Activated CD8-positive, alpha-beta memory T cell treated with anti-CD3 and anti-CD28 coated beads for 36 hours (primary cell): ENCODE measurements around the gene IFNL2. TPM values are rescaled to one million over a fixed set of nuclear protein-coding genes. Genes with fewer than 3 reads are reported as not detected.
"Not testable (repeated sequence)": the region's sequence is repeated elsewhere in the genome, so short reads cannot be mapped to it uniquely, and the experiment has no call there.

ENCODE experiments used
- CTCF ChIA-PET: fragments of 350-600 bp; sonication (Branson Sonifier 250); formaldehyde crosslinking; loops from one replicate; lab custom pipeline; 2021; ENCODE audit warnings: antibody characterized with exemption; lab: Charles Lee
- POLR2A ChIA-PET: fragments of 350-600 bp; sonication (Branson Sonifier 250); formaldehyde crosslinking; loops from one replicate; lab custom pipeline; 2021; ENCODE audit warnings: antibody characterized with exemption; lab: Charles Lee
- total RNA-seq, 2 experiments: library from RNA; stranded (reverse); gene quantifications; one replicate each; pipeline ENCODE4 v1.2.3, GENCODE V29; 2021

IFNL2 gene
- total RNA-seq, 2 experiments from 2014 or later: not detected

DNA sequence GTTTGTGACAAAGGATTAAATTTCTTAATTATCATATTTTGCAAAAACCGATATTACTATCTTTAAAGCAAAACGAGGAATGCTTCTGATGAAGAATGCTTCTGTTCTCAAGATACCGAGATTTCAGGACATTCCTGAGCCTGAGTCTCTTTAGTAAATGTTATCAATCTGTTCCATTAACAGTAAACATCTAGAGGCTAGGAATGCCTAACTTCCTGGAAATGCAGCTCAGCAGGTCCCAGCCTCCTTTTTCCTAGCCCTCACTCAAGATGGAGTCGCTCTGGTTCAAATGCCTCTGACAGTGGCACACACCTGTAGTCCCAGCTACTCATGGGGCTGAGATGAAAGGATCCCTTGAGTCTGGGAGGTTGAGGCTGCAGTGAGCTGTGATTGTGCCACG is 17.1 kb upstream of the IFNL2 start:
- ChIA-PET CTCF (no interaction called here), POLR2A (no interaction called here)

DNA sequence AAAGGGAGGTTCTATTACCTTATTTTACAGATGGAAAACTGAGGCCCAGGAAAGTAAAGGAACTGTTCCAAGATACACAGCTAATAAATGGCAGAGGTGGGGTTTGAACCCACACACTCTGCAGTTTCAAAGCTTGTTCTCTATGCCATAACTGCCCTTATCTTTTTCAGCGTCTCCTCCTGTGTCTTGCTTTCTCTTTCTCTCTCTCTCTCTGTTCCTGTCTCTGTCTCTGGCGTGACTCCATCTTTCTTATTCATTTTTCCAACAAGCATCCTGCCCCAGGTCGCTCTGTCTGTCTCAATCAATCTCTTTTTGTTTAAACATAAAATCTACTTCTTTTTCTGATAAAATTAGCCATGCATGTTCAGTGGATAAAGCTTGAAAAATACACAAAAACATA is 16.4 kb upstream of the IFNL2 start:
- POLR2A ChIA-PET: interaction anchor here (0.7 kb wide), 1 partner anchor 208 kb away, joined by 7 read pairs; no protein-coding TSS in a partner anchor
- CTCF ChIA-PET: interaction anchor here (1.4 kb wide), 1 partner anchor 84 kb away, joined by 4 read pairs; the partner anchor contains the start of gene GMFG

DNA sequence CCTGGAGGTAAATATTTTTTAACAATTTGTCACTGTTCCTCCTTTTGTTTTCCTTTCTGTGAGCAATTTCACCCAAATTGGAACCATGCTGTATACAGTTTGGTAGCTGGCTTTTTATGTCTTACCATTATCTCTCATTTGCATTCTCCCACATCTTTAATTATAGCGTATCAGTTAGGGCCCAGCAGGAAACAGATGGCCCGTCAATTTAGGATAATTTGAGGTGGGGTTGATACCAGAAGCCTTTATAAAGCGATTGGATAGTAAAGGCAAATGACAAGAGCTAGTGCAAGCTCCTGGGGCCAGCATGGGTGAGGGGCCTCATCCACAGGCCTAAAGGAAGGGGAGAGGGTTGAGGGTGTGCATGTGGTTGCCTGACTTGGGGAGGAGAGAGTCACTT is 15.7 kb upstream of the IFNL2 start:
- ChIA-PET POLR2A (no interaction called here), CTCF (interaction anchor here (1.4 kb wide), 1 partner anchor 83 kb away, joined by 4 read pairs; the partner anchor contains the start of gene GMFG)

DNA sequence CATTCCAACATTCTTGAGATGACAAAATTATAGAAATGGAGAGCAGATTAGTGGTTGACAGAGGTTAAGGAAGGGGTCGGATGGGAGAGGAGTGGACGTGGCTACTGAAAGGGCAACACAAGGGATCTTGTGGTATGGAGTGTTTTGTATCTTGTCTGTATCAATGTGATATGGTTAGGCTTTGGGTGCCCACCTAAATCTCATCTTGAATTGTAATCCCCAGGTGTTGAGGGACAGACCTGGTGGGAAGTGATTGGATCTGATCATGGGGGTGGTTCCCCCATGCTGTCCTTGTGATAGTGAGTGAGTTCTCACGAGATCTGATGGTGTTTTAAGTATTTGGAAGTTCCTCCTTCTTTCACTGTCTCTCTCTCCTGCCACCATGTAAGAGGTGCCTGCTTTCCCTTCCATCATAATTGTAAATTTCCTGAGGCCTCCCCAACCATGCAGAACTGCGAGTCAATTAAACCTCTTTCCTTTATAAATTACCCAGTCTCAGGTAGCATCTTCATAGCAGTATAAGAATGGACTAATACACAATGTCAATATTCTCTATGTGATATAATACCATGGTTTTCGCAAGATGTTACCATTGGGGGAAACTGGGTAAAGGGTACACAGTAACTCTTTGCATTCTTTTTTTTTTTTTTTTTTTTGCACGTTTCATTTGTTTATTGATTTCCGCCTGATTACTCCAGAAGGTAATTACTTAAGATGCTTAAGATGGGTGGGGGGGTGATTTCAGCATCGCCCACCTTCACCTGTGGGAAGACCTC is 14.6 kb upstream of the IFNL2 start:
- POLR2A ChIA-PET: no interaction called here
- CTCF ChIA-PET: no interaction called here

DNA sequence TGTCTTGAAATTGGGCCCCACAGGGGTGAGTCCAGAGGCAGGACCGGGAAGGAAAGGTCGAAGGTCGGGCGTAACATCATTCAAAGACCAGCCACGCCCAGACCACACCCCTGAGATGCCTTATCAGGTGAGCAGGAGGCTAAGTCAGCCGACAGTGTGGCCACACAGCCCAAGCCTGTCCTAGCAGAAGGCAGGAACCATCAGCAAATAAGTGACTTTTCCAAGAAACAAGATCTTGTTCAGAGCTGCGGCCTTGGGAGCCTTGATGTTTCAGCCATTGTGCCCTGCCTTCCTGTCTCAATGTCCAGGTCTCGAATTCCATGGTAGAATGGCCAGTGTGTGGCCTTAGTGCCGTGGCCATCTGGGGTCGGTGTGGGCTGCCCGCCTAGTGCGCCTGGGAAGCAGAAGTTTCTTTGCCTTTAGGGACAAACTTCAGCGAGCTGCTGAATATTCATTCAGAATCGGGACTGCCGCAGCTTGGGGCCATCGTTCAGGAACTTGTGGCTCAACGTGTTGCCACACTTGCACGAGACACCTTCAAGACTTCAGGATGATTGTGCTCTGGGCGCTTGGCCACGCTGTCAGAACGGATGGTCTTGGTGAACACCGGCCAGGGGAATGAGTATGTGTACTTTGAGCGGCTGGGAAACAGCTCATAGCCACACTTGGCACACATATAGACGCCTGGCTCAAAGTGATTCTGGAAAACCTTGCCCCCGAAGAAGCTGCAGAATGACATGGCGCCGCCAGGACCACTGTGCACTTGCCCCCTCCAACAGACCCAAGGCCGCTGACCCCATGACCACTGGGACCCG is 13.5 kb upstream of the IFNL2 start:
- CTCF ChIA-PET: no interaction called here

DNA sequence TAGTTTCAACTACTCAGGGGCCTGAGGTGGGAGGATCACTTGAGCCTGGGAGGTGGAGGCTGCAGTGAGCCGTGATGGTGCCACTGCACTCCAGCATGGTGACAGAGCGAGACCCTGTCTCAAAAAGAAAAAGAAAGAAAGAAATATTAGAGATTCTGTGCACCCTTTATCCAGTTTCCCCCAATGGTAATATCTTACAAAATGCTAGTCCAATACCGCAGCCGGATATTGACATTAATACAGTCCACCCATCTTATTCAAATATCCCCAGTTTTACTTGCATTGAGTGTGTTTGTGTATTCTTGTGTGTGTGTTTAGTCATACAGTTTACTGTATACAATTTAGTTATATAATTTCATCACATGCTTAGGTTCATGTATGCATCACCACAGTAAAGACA is 11.0 kb upstream of the IFNL2 start:
- ChIA-PET CTCF (no interaction called here), POLR2A (no interaction called here)

More for the DNA sequence above, 13.5 kb upstream of the IFNL2 start:
- POLR2A ChIA-PET: no interaction called here

DNA sequence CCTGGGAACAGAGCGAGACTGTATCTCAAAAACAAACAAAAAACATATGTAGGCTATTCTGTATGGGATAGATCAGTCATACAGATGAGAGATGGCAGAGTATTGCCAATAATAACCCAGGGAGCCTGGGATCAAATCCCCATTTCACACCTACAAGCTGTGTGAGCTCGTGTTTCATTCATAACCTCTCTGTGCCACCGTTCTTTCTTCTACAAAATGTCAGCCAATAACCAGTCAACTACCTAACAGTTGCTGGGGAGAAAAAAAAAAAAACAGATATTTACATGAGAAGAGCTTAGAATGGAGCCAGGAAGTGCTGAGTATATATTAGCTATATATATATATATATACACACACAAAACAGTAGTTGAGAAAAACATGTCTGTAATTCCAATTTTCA is 6.5 kb upstream of the IFNL2 start:
- ChIA-PET CTCF (interaction anchor here (0.7 kb wide), 1 partner anchor 100 kb away, joined by 3 read pairs; no protein-coding TSS in a partner anchor), POLR2A (interaction anchor here (0.7 kb wide), 1 partner anchor 108 kb away, joined by 3 read pairs; no protein-coding TSS in a partner anchor)

DNA sequence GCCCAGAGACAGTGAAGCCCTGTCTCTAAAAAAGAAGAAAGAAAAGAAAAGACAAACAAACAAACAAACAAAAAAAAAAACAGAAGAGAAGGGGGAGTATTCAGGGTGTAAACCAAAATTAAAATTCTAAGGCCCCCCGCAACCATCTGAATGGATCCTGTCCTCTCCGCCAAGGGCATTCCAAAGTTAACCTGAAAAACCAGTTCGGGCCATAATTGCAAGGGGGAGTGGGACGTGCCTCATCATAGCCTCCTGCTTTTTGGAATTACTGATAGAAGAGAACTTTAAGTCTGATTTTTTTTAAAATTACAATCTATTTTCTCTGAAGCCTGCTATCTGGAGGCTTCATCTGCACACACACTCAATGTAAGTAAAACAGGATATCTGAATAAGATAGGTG is 5.7 kb upstream of the IFNL2 start:
- ChIA-PET POLR2A (no interaction called here), CTCF (interaction anchor here (0.7 kb wide), 1 partner anchor 99 kb away, joined by 3 read pairs; no protein-coding TSS in a partner anchor)

DNA sequence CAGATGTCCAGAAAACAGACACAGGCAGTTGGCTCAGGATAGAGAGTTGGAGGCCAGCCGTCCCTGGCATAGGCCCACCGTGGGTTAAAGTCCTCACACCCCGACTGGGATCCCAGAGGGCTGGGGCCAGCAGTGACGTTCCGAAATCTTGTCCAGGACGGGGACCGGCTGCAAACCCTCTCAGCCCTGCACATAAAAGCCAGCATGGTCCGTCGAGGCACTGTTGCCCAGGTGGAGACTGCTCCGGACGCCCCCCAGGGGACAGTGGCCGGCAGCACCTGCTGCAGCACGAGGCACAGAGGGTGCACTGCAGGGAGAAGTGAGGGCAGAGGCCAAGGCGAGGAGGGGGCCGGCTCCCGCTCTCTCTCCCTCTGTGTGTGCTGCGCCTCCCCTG is 4.3 kb upstream of the IFNL2 start:
- POLR2A ChIA-PET: no interaction called here

DNA sequence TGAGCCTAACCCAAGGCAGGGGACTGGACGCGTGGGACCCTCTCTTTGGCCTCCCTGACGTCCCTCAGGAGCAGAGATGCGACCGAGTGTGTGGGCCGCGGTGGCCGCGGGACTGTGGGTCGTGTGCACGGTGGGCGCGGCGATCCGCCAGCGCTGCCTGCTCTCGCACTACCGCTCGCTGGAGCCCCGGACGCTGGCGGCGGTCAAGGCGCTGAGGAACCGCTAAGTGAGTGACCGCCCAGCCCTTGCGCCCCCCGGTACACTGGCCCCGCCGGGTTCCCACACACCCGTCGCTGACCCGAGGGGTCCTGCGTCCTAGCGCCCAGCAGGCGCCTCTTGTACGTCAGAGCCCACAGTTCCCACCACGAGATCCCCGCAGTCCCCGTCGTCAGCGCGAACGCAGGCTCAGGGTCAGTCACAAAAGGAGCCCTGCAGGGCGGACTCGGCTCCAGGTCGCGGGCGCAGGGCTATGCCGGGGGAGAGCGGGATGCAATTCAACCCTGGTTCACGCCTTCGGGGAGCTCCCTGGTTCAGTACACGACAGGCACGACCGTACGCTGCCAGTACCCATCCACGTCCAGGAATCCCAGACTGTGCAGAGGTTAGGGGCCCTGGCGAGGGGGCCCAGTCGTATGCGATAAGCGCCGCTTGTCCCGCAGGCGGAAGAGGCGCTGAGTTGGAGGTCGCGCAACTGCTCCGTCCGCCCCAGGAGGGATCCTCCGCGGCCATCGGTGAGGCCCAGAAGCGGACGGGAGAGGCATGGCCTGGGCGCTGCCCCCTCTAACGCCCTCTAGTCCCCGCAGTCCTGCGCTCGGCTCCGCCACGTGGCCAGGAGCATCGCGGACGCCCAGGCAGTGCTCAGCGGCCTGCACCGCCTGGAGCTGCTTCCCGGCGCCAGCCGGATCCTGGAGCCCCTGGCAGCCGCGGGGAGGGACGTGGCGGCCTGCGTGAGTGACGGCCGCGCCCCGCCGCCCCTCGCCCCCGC is 3.6 kb upstream of the IFNL2 start:
- ChIA-PET CTCF (interaction anchor here (0.6 kb wide), 1 partner anchor 143 kb away, joined by 3 read pairs; no protein-coding TSS in a partner anchor), POLR2A (no interaction called here)

More for the DNA sequence above, 4.3 kb upstream of the IFNL2 start:
- CTCF ChIA-PET: no interaction called here

DNA sequence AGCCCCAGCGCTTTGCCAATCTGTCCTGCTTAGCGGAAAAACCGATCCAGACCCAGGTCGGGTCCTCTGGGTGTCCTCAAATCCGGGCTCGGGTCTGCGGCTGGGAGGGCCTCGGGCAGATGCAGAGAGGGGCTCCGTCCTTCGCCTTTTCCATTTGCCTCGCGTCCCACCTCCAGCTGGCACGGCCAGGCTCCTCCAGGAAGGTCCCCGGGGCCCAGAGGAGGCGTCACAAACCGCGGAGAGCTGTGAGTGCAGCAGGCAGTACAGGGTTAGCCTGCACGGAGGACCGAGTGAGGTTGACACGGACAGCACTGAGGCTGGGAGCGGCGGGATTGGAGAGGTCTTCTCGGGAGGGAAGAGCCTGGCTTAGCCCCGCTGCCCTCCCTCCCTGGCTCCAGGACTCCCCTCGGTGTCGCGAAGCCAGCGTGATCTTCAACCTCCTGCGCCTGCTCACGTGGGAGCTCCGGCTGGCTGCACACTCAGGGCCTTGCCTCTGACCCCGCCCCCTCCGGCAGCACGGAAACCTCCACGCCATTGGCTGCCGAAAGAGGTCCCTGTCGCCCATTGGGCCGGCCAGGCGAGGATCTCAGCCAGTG is 2.8 kb upstream of the IFNL2 start:
- CTCF ChIA-PET: interaction anchor here (0.6 kb wide), 1 partner anchor 144 kb away, joined by 3 read pairs; no protein-coding TSS in a partner anchor
- POLR2A ChIA-PET: no interaction called here

DNA sequence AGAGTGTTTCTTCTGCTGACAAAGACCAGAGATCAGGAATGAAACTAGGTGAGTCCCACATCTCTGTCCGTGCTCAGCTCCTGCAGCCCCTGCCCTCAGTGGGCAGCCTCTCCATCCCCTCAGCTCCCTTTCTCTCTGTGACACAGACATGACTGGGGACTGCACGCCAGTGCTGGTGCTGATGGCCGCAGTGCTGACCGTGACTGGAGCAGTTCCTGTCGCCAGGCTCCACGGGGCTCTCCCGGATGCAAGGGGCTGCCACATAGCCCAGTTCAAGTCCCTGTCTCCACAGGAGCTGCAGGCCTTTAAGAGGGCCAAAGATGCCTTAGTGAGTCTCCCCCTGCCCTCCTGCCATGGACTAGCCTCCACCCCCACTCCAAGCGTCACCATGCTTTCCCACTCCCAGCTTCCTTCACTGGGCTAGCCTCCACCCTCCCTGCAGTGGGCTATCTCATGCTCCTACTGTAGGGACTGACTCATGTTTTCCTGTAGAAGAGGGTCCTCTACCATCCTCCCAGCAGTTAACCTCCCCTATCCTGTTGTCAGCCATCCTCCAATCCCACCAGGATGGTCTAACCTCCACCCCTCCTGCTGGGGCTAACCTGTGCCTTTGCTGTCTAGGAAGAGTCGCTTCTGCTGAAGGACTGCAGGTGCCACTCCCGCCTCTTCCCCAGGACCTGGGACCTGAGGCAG is 481 bp downstream of the IFNL2 start:
- POLR2A ChIA-PET, CTCF ChIA-PET: not testable (repeated sequence)

DNA sequence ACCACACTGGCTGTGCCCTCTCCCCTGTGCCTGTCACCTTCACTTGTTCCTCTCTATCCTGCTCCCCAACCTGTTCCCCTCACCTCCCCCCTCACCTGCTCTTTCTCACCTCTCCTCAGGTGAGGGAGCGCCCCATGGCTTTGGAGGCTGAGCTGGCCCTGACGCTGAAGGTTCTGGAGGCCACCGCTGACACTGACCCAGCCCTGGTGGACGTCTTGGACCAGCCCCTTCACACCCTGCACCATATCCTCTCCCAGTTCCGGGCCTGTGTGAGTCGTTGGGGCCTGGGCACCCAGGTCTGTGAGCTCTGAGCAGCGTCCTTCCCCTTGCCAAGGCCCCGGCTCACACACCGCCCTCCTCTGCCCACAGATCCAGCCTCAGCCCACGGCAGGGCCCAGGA is 1.2 kb downstream of the IFNL2 start:
- POLR2A ChIA-PET: not testable (repeated sequence)

DNA sequence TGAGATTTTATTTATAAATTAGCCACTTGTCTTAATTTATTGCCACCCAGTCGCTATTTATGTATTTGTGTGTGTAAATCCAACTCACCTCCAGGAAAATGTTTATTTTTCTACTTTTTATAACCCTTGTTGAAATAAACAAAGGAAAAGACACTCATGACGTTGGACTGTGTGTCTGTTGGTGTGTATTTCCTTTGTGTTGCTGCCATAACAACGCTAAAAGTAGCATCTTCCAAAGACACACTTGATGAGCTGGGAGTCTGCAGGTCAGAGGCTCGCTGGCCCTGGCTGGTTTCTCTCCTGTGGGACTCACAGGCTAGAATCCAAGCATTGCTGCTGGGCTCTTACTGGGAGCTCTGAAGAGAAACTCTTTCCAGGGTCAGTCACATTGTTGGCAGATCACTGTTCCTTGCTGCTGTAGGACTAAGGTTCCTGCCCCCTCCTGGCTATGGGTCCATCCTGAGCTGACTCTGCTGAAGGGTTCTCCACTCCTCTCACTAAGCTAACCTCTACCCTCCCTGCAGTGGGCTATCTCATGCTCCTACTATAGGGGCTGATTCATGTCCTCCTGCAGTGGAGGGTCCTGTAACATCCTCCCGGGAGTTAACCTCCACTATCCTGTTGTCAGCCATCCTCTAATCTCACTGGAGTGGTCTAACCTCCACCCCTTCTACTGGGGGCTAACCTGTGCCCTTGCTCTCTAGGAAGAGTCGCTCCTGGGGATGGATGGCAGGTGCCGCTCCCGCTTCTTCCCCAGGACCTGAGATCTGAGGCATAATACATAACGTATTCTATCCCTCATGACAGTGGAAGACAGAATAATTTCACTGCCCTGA is 2.1 kb downstream of the IFNL2 start:
- CTCF ChIA-PET: no interaction called here
- POLR2A ChIA-PET: no interaction called here

More for the DNA sequence above, 1.2 kb downstream of the IFNL2 start:
- CTCF ChIA-PET: not testable (repeated sequence)

DNA sequence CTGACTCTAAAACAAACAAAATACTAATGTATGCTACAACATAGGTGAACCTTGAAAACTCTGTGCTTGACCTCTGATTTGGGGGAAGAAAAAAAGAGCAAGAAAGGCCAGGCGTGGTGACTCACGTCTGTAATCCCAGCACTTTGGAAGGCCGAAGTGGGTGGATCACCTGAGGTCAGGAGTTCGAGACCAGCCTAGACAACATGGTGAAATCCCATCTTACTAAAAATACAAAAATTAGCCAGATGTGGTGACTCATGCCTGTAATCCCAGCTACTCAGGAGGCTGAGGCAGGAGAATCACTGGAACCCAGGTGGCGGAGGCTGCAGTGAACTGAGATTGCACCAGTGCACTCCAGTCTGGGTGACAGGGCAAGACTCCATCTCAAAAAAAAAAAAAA is 5.7 kb downstream of the IFNL2 start:
- POLR2A ChIA-PET: interaction anchor here (0.7 kb wide), 1 partner anchor 61 kb away, joined by 11 read pairs; no protein-coding TSS in a partner anchor
- CTCF ChIA-PET: not testable (repeated sequence)

DNA sequence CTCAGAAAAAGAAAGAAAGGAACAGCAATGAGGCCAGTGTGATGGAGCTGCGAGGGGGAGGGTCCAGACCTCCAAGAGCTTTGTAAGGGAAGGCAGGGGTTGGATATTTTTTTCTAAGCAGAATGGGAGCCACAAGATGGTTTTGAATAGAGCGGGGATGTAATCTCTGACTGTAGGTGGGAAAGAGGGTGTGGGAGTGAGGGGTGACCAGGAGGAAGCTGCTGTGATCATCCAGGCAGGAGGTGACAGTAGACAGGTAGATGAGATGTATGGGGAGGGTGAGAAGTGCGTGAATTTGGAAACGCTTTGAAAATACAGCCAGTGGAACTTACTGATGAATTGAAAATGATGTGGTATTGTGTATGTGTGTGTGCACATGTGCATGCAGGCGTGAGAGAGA is 7.4 kb downstream of the IFNL2 start:
- POLR2A ChIA-PET: no interaction called here
- CTCF ChIA-PET: no interaction called here

DNA sequence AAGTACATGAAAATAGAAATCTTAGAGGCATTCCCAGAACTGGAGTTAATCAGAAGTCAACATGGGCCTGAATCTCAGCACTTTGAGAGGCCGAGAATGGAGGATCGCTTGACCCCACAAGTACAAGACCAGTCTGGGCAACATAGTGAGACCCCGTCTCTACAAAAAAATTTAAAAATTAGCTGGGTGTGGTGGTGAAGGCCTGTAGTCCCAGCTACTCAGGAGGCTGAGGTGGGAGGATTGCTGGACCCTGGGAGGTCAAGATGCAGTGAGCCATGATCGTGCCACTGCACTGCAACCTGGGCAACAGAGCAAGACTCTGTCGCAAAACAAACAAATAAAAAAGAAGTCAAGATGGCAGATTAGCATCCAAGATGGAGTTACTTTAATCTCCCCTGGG is 8.5 kb downstream of the IFNL2 start:
- ChIA-PET CTCF (no interaction called here), POLR2A (no interaction called here)
